DOHH2 (cell line): Measurements from ENCODE around the gene CIAO3.

ENCODE experiments used
- CTCF ChIP-seq: fragments of 200-600 bp; sonication (generic); IDR thresholded peaks from one replicate; pipeline ENCODE4 v1.5.1; 2014; ENCODE audit warnings: antibody characterized with exemption, mild to moderate bottlenecking, low read depth, low read length; ENCODE audit not compliant: poor library complexity, severe bottlenecking
- EZH2phosphoT487 ChIP-seq: fragments of 200-600 bp; sonication (generic); IDR thresholded peaks from 2 replicates; pipeline ENCODE4 v1.6.1; 2017; ENCODE audit warnings: borderline replicate concordance, mild to moderate bottlenecking, antibody characterized with exemption, low read length, moderate library complexity, mixed read lengths

GRCh38 chr16:685967-686366 is 54.8 kb downstream of the CIAO3 start:
- TF ChIP-seq CTCF: peak; percentile 48
- TF ChIP-seq EZH2phosphoT487: no peak
